Coronary artery (tissue), 2 donors: ENCODE data around the gene ZFR2.

Experiments
- DNase-seq: peaks from one replicate; pipeline ENCODE4 v3.0.0-alpha.2; 2017; ENCODE audit warnings: low spot score
- H3K27ac ChIP-seq, 2 donors: fragments of 200-600 bp; sonication (generic); one replicate each; pipeline ENCODE4 v1.5.1; 2016 to 2019
- H3K4me3 ChIP-seq: fragments of 200-600 bp; sonication (generic); 2 replicates; pipeline ENCODE4 v1.5.1; 2016; ENCODE audit warnings: mild to moderate bottlenecking, moderate library complexity
- TF ChIP-seq, protein P1 (sequence below): fragments of 200-600 bp; sonication (generic); IDR thresholded peaks from one replicate; pipeline ENCODE4 v1.5.1; 2019; ENCODE audit warnings: antibody characterized with exemption

The ZFR2 gene

DNA sequence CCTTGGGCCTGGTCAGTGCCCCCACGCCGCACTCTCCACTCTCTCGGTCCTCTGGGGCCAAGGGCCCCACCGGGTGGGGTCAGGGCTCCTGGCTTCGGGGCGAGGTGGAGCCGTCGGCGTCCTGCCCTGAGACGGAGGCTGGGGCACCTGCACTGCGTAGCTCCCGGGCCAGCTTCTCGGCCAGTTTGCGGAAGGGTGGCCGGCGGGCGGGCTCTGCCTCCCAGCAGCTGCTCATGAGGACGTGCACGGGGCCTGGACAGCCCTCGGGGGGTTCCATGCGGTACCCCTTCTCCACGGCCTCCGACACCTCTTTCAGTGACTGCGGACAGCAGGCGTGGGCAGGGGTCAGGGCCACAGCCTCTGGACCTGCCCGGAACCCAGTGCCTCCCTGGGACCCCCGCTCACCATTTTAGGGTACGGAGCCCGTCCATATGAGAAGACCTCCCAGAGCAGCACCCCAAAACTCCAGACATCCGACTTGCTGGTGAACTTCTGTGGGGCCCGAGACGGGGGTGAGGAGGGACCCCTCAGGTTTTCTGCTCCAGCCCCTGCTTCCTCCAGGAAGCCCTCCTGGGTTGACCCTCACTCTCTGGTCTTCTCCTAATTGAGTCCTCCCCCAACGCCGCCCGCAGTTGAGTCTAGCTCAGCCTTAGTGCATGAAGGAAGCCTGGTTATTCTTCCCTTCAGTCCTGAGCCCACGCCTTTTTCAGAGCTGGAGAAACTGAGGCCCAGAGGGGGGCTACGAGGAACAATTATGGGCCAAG is 90.6 kb downstream of the ZFR2 start:
- no peak overlapping the region for H3K27ac ChIP-seq
- TF ChIP-seq, protein P1, sequence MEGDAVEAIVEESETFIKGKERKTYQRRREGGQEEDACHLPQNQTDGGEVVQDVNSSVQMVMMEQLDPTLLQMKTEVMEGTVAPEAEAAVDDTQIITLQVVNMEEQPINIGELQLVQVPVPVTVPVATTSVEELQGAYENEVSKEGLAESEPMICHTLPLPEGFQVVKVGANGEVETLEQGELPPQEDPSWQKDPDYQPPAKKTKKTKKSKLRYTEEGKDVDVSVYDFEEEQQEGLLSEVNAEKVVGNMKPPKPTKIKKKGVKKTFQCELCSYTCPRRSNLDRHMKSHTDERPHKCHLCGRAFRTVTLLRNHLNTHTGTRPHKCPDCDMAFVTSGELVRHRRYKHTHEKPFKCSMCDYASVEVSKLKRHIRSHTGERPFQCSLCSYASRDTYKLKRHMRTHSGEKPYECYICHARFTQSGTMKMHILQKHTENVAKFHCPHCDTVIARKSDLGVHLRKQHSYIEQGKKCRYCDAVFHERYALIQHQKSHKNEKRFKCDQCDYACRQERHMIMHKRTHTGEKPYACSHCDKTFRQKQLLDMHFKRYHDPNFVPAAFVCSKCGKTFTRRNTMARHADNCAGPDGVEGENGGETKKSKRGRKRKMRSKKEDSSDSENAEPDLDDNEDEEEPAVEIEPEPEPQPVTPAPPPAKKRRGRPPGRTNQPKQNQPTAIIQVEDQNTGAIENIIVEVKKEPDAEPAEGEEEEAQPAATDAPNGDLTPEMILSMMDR, result no peak
- peak; percentile 62 for DNase-seq
- no peak overlapping the region for H3K4me3 ChIP-seq

DNA sequence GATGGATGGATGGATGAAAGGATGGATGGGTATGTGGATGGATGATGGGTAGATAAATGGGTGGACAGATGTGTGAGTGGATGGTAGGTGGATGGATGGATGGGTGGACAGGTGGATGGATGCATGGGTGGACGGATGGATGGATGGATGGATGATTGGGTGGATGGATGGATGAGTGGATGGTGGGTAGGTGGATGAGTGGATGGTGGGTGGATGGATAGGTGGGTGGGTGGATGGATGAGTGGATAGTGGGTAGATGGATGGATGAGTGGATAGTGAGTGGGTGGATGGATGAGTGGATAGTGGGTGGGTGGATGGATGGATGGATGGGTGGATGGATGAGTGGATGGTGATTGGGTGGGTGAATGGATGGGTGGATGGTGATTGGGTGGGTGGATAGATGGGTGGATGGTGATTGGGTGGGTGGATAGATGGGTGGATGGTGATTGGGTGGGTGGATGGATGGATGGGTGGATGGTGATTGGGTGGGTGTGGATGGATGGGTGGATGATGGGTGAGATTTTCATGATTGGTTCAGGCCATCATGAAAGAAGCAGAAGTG is 92.3 kb downstream of the ZFR2 start:
- Histone ChIP-seq H3K27ac (no peak overlapping the region), H3K4me3 (no peak overlapping the region)
- TF ChIP-seq, protein P1, result no peak
- no peak for DNase-seq

DNA sequence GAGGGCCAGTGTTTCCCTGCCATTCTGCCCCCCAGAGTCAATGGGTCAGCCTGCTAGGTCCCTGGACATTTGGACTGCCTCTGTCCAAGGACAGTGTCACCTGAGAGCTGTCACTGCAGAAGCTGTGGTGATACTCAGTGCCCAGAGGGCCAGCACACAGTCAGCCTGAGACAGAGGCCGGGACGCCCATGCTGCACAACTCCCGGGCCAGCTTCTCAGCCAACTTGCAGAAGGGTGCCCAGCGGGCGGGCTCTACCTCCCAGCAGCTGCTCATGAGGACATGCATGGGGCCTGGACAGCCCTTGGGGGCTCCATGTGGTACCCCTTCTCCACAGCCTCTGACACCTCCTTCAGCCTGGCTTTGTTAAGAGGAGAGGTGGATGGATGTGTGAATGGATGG is 93.0 kb downstream of the ZFR2 start:
- no peak for DNase-seq
- TF ChIP-seq, protein P1, result no peak
- H3K4me3 ChIP-seq, result no peak overlapping the region
- H3K27ac ChIP-seq, result no peak overlapping the region

DNA sequence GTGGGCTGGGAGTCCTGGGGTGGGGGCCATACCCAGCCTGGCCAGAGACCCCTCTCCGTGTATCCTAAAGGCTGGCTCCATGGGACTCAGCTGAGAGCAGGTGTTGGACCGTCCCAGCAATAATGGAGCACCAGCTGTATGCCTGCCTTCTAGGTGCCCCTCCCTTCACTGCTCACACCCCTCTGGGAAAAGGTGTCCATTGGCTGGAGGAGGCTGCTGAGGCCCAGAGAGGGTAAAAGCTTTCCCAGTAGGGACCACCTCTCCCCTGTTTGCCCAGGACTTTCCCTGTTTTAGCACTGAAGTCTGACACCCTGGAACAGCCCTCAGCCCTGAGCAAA is 93.5 kb downstream of the ZFR2 start:
- DNase-seq, result no peak
- TF ChIP-seq, protein P1, result no peak
- Histone ChIP-seq H3K4me3 (no peak overlapping the region), H3K27ac (no peak overlapping the region)

DNA sequence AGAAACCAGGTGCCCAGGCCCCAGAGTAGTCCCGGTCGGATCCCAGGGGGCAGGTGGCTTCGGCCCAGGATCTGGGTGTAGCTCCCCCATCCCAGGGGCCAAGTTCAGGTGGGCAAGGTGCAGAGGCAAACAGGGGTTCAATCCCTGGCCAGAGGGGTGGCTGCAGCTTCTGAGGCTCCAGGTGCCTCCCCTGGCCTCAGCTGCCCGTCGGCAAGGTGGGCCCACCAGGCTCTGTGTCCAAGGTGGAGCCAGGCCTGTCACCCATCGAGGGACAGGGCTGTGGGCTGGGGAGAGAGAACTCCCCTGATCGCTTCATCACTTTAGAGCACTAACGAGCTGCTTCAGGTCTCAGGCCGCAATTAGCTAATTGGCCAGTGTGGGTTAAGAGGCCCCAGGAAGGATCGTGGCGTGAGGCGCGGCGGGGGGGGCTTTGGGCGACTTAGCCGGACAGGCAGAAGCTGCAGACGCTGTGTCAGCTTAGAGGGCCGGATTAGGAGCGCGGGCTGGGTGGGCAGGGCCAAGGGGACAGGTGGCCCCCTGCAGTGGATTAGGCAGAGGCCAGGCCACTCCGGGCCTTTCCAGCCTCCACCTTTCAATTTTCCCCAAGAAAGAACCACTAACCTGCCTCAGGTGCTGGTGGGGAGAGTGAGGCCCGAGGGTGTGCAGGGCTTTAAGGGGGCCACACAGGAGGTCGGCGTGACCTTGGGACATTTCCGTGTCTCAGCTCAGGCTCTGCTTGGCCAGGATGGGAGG is 94.0 kb downstream of the ZFR2 start:
- DNase-seq, result peak; percentile 63
- TF ChIP-seq, protein P1, result no peak
- H3K27ac ChIP-seq, result no peak overlapping the region
- no peak overlapping the region for H3K4me3 ChIP-seq

DNA sequence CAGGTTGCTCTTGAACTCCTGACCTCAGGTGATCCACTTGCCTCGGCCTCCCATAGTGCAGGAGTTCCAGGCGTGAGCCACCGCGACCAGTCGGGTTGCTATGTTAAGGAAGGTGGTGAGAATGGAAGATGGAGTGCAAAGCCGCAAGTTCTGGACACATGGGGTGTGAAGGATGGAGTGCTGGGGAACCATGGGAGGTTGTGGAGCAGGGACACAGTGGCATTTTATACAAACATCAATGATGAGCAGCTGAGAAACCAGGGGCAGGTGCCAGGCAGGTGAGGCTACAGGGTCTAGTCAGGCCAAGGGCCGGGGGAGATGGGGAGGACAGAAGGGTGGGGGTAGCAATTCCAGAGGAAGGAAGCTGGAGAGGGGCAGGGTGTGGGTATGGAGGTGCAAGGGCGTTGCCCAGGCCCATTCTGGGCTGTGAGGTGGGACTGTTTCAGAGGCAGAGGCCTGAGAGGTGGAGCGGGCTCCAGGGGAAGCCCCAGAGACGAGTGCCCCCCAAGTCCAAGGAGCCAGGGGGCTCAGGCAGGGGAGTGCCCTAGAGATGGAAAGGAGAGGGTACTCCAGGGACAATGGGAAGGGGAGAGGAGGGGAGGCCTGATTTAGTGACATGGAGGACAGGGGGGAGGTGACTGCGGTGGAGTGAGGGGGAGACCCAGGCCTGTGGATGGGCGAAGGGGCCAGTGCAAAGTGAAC is 94.9 kb downstream of the ZFR2 start:
- Histone ChIP-seq H3K4me3 (no peak overlapping the region), H3K27ac (no peak overlapping the region)
- TF ChIP-seq, protein P1, result no peak
- no peak for DNase-seq
